Left kidney (tissue), 8 donors: ENCODE measurements around the gene CIAO1. TPM values are rescaled to one million over a fixed set of nuclear protein-coding genes. Genes with fewer than 3 reads are reported as not detected.
A peak's percentile ranks its signal among the peaks of the same experiment; 100 is the strongest.
"Not testable (repeated sequence)": the region's sequence is repeated elsewhere in the genome, so short reads cannot be mapped to it uniquely, and the experiment has no call there.

ENCODE experiments used
- DNase-seq: peaks from one replicate; pipeline ENCODE4 v3.0.0-alpha.2; 2013
- long read RNA-seq, 8 donors: transcript quantifications; one replicate each; lab custom pipeline, GENCODE V29; 2026
- polyA plus RNA-seq: library from polyadenylated mRNA; unstranded; fragments of 120-200 nt; gene quantifications from one replicate; pipeline ENCODE4 v1.2.1, GENCODE V29; 2013; ENCODE audit not compliant: insufficient read length

The CIAO1 gene
- polyA plus RNA-seq: 83.6 TPM
- long read RNA-seq, donor 1, transcript CIAO1-203 (7 exons, 1,533 nt): major isoform, 32 of 251 reads
- long read RNA-seq, donor 1, partial matches to known transcripts: 218 of 251 reads
- long read RNA-seq, donor 1, other reads (novel, unspliced or antisense): 0 of 251 reads
- long read RNA-seq, donor 2, transcript CIAO1-203 (7 exons, 1,533 nt): major isoform, 19 of 88 reads
- long read RNA-seq, donor 2, partial matches to known transcripts: 69 of 88 reads
- long read RNA-seq, donor 2, other reads (novel, unspliced or antisense): 0 of 88 reads
- long read RNA-seq, donor 3, transcript CIAO1-203 (7 exons, 1,533 nt): major isoform, 28 of 36 reads
- long read RNA-seq, donor 3, partial matches to known transcripts: 7 of 36 reads
- long read RNA-seq, donor 3, other reads (novel, unspliced or antisense): 0 of 36 reads
- long read RNA-seq, donor 4, partial matches to known transcripts: 0 of 1 reads
- long read RNA-seq, donor 4, other reads (novel, unspliced or antisense): 0 of 1 reads
- long read RNA-seq, donor 5, transcript CIAO1-203 (7 exons, 1,533 nt): major isoform, 44 of 277 reads
- long read RNA-seq, donor 5, partial matches to known transcripts: 220 of 277 reads
- long read RNA-seq, donor 5, other reads (novel, unspliced or antisense): 11 of 277 reads
- long read RNA-seq, donor 6, transcript CIAO1-203 (7 exons, 1,533 nt): major isoform, 34 of 264 reads
- long read RNA-seq, donor 6, partial matches to known transcripts: 230 of 264 reads
- long read RNA-seq, donor 6, other reads (novel, unspliced or antisense): 0 of 264 reads
- long read RNA-seq, donor 7, transcript CIAO1-203 (7 exons, 1,533 nt): major isoform, 42 of 346 reads
- long read RNA-seq, donor 7, partial matches to known transcripts: 293 of 346 reads
- long read RNA-seq, donor 7, other reads (novel, unspliced or antisense): 11 of 346 reads
- long read RNA-seq, donor 8, transcript CIAO1-203 (7 exons, 1,533 nt): major isoform, 8 of 8 reads
- long read RNA-seq, donor 8, partial matches to known transcripts: 0 of 8 reads
- long read RNA-seq, donor 8, other reads (novel, unspliced or antisense): 0 of 8 reads

DNA sequence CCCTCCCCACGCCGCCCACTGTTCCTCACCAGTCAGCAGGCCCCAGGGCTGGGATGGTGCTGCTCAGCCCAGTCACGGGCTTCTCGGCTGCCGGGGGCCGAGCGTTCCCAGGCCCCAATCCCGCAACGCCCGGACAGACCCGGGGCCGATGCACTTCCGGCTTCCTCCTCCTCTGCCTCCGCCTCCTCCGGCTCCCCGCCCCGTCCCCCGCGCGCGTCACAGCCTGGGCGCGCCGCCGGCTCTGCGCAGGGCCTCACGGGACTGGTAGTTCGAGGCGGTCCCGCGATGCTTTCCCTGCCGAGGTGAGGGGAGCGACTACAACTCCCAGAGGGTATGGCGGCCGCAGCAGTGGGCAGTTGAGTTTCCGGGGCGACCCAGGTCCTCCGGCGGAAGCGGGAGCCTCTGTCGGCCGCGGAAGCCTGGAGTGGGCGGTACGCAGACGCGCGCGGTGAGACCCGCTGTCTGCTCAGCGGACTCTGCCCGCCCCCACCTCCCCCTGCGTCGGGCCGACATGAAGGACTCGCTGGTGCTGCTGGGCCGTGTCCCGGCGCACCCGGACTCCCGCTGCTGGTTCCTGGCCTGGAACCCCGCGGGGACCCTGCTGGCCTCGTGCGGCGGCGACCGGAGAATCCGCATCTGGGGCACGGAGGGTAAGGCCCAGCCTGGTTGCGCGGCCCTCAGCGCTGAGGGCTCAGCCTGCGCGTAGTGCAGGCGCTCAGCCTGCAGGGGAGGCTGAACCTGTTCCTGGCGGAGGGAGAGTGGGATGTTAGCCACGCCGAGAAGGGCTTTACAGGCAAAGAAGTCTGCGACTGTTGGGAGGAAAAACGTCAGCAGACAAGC is at the start of gene CIAO1, which contains the start of gene TMEM127:
Gene CIAO1, plus strand, starts transcription at position 386 of the 840 bp plus-strand sequence. Its CDS starts 126 bp downstream, at position 512.
Gene TMEM127, minus strand, starts transcription at position 158 of the 840 bp plus-strand sequence. CDS start 616 bp downstream, outside the sequence.
- peak; percentile 97 for DNase-seq

DNA sequence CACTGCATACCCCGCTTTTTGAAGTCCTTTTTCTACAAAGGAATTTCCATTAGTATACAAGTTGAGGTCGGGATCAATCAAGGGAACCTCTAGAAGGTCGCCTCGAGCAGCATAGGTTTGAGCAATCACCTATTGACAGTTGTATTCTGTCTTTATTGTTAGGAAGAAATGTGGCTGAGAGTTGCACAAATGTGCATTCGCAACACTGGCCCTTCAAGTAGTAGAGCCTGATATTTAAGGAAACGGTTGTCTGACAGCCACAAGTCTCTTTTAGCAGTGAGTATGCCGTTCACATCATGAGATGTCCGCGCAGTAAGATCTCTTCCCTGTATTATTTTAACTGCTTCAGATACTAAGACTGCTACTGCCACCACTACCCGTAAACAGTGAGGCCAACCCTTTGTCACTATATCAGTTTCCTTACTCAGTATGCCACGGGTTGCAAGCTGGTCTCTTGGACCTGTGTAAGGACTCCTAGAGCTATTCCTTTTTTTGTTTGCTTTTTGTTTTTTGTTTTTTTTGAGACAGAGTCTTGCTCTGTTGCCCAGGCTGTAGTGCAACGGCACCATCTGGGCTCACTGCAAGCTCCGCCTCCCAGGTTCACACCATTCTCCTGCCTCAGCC is 47.4 kb upstream of the CIAO1 start:
- DNase-seq: no peak

DNA sequence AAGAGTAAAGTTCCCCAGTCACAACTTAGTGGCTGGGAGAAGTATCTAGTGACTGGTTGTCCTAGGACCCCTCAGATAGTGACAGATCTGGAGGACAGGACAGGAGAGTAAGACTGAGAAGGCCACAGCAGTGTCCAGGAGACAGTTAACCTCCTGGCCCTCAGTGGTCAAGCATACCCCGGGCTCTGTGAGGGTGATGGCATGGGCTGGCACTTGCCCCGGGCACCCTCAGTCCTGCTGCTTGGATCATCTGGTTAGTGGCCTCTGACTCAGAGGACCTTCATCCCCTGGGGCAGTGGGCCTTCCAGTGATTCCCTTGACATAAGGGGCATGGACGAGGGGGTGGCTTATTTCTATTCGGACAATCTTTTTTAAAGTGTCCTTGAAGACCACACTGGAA is 46.1 kb upstream of the CIAO1 start:
- not testable (repeated sequence) for DNase-seq

DNA sequence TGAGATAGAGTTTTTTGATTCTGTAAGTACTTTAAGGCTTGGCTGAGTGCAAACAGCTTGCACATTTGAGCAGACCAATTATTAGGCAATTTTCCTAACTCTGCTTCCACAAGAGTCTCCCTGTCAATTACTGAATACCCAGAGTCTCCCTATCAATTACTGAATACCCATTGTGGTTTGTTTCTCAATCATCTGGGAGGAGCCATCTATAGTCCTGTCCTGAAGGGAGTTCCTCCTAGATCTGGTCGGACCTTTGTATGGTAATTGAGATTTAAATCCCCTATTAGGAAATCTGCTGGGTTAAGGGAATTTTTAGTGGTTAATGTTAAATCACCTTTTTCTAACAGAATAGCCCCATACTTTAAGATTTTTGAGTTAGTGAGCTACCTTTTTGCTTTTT is 44.9 kb upstream of the CIAO1 start:
- not testable (repeated sequence) for DNase-seq

DNA sequence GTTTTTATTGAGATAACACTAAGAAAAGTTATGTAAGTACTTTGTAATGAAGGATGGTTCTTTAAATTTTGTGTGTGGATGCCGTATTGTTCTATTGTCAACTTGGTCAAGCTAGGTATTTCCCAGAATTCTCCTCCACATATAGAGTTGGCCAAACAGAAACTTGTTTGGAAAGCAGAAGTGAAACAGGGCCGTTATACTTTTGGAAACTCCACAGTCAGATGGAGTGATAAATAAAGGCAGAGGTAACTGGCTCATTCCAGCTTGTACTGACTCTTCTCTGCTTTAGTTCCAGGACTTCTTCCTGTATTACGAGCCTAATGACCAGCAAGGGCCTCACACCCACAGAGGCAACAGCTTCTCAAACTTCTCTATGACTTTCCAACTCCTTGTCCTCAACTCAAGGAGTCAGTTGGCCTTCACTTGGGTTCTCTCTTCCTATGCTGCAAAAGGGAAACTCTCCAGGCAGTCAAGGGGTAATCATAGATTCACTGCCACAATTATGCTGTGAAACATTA is 41.0 kb upstream of the CIAO1 start:
- DNase-seq: no peak

DNA sequence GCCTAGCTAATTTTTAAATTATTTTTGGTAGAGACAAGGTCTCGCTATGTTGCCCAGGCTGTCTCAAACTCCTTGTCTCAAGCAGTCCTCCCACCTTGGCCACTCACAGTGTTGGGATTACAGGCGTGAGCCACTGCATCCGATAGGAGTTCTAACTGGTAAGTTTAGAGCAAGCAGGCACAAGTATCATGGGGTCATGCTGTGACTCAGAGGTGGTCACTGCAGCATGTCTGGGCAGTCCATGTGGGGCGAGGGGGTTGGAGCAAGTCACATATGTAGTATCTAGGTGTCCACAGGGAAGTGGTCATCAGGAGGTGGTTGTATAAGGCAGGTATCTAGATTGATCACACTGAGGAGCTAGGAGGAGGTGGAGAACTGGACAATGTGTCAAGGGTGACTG is 34.7 kb upstream of the CIAO1 start:
- no peak for DNase-seq

DNA sequence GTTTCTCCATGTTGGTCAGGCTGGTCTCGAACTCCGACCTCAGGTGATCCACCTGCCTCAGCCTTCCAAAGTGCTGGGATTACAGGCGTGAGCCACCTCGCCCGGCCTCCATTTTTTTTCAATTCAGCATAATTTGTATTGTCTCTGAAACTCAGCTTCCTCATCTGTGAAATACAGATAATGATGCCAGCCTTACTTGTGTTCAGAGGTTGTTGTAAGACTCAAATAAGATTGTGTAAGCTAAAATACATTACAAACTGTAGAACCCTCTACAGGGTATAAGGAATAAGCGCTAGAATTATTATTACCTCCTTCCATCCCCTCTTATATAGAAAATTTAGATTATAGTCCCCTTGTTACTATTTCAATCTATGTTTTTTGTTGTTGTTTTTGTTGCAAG is 32.6 kb upstream of the CIAO1 start:
- DNase-seq: no peak

DNA sequence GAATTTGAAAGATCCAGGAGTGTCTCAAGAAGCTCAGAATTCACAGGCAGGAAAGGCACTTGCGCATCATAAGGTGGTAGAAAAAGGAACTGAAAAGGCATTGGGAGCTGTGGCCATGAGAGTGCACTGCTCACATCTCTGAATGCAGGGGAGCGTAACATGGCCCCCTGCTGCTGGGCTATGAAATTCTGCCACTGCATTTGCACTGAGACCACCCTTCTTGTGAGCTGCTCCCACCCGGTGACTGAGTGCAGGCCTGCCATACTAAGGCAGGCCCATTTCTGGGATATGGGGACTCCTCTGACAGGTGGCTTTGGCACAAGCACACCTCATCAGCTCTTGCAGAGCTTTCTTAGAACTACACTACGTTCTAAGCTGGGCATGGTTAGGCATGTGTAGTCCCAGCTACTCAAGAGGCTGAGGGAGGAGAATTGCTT is 32.1 kb upstream of the CIAO1 start:
- DNase-seq: no peak

DNA sequence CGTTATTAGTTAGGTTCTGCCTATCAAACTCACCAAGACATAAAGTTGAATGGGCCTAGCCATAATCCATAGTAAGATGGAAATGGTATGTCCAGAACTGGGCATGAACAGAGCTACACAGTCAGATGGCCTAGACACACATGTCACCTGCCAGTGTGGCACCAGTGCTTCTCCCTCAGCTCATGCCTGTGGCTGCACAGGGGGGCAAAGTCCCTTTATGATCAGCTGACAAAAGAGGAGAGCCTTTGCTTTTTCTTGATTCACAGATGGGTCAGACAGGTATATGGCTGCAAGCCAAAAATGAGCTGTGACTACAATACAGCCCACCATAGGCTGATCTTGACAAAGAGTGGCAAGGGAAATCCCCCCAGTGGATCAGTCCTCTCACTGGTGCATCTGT is 29.1 kb upstream of the CIAO1 start:
- DNase-seq: no peak

DNA sequence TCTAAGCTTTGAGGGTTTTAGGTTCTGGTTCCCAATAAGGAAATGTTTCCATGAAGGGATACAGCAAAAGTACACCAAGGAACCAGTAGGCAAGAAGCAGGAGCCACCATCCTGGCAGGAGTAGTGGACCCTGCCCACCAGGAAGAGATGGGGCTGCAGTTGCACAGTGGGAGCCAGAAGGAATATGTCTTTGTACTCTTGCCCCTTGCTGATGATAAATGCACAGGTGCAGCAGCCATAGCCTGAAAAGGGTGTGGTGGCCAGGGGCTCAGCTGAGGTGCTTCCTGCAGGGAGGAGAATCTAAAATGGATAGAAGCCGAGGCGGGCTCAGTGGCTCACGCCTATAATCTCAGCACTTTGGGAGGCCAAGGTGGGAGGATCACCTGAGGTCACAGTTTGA is 27.8 kb upstream of the CIAO1 start:
- DNase-seq: no peak

DNA sequence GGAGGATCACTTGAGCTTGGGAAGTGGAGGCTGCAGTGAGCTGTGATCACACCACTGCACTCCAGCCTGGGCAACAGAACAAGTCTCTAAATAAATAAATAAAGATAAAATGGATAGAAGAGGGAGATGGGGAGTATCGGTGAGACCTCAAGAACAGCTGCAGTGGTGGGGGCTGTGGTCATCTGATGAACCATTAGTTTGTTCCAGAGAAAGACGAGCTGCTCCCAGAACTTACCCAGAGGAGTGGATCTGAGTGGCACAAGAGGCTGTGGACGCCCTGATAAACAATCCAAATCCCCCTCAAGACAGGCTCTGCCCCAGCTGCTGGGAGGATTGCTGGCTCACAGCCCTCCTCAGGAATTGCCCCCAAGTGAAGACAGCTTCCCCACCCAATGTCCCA is 26.9 kb upstream of the CIAO1 start:
- no peak for DNase-seq

DNA sequence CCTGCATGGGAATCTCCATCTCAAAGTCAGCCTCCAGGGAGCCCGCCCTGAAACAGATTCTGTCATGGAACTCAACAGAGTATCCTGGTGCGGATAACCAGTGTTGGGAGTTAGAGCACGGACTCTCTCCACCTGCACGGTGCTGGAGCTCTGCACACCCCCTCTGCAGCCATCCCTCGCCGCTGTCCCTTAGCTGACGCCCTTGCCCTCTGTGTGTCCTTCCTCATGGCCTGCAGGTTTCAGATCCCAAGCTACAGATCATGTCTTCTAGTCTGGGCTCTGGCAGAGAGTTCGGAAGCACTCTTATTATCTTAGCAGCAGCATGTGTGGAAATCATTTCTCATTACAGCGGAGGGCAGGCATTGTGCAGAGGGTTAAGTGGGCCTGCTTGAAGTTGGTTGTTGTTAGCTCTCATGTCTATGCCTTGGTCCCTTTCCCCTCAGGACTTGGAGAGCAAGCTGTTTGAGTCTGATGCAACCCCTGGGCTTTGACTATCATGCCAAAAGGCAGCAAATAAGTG is 26.2 kb upstream of the CIAO1 start:
- no peak for DNase-seq

DNA sequence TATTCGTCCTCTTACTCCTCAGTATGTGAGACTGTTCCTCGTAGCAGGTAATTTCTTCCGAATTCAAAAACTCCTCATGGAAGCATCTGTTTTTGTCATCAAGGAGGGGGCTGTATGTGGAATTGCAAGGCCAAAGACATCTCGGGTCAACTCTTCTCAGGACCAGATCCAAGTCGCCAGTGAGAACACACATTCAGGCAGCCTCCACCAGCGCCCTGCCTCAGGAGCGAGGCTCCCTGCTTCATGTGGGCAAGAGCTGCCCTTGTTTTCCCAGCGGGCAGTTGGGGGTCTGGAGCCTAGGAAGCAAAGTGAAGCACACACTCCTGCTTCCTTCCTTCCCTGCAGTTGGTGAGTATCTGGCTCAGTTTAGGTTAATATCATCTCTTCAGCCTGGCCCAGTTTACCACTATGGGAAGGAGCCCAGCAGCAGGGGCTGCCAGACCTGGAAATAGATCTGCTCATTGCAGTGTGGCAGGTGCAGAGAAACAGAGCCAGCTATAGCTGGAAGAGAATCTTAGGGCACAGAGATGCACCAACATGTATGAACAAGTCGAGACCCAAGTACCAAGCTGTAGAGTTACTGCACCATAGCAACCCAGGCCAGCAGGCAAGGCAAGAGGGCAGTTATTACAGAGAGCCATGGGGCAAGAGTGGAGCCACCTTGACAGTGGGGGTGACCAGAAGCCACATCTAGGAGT is 25.5 kb upstream of the CIAO1 start:
- no peak for DNase-seq

DNA sequence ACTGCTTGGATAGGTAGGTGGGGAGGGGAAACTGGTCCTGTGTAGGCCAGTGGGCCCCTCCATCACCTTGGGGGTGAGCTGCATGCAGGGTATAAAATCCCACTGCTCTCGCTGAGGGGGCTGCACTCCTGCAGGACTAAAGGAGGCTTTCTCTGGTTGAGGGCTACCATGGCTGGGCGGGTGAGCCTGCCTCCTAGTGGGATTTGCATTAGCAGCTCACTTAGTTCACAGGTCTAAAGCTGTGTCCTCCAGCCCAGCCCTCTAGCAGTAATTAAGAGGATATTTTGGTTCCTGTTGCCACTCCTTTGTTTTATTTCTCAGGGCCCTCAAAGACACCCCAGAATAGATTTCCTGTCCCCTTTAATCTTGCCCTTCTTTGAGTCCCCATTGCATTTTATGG is 24.8 kb upstream of the CIAO1 start:
- DNase-seq: no peak

DNA sequence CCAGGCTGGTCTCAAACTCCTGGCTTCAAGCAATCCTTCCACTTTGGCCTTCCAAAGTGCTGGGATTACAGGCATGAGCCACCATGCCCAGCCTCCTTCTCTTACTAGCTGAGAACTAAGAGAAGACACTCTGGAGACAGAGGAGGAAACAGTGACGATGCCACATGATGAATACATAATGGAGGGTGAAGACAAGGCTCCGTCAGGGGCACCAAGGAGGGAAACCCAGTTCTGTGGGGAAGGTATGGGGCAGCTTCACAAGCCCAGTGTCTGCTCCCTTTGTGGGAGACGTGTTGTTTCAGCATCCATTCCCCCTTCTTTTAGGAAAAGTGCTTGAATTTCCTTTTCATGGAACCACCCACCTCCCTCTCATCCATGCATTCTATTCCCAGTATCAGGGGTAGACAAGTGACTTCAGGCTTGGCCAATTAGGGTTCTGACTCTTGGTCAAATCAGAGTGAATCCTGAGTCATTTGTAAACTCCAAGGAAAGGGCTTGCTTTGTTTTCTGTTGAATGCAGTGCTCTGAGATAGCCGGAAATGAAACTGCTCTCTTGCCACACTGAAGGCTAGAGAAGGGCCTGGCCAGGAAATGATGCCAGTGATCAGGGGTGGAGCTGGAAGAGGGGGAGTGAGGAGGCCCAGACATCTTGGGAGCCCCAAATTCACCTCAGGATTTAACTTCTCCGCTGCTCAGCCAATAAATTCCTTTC is 24.0 kb upstream of the CIAO1 start:
- no peak for DNase-seq

DNA sequence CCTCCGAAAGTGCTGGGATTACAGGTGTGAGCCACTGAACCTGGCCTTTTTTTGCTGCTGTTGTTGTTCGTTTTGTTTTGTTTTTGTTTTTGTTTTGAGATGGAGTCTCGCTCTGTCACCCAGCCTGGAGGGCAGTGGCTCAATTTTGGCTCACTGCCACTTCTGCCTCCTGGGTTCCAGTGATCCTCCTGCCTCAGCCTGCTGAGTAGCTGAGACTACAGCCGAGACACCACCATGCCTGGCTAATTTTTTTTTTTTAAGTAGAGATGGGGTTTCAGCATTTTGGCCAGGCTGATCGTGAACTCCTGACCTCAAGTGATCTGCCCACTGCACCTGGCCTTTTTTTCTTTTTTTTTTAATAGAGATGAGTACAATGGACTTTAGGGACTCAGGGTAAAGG is 22.2 kb upstream of the CIAO1 start:
- no peak for DNase-seq

DNA sequence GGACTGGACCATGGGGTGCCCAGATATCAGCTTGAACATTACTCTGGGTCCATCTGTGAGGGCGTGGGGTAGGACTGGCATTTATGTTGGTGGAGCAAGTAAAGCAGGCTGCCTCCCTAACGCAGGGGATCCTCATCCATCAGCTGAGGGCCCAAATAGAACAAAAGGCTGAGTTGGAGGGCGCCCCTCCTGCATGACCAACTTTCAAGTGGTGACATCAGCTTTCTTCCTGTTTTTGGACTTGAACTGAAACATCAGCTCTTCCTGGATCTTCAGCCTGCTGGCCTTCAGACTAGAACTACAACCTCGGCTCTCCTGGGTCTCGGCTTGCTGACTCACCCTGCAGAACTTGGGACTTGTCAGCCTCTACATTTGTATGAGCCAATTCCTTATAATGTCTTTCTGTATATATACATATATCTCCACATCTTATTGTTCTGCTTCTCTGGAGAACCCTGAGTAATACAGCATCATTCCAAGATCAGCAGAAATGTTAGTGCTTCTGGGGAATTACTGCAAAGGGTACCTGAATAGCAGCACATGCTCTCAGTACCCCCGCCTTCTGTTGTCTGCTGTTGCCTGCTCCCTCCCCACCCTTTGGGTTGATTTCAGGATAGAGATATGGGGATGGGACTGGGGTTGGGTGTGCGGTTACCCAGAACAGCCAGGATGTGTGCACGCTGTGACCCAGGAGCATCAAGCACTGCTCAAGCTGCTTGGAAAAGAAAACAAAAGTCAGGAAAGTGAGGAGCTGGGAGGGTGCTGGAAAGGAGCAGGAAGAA is 20.2 kb upstream of the CIAO1 start:
- no peak for DNase-seq

DNA sequence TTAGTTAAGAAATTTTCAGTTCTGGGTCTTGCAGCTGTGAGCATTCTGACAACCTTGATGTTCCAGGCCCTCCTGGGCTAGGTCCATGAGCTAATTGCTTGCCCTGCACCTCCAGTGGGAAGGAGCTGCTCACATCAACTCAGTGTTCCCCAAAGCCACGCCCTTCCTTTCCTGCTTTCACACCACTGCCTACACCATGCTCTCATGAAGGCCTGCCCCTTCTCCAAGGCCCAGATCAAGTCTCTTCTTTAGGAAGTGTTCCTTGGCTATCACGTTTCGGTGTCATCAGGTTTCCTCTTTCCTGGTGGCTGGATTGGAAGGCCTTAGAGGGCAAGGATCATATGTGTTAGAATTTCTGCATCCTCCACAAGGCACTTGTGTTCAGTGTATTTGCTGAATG is 19.0 kb upstream of the CIAO1 start:
- no peak for DNase-seq

DNA sequence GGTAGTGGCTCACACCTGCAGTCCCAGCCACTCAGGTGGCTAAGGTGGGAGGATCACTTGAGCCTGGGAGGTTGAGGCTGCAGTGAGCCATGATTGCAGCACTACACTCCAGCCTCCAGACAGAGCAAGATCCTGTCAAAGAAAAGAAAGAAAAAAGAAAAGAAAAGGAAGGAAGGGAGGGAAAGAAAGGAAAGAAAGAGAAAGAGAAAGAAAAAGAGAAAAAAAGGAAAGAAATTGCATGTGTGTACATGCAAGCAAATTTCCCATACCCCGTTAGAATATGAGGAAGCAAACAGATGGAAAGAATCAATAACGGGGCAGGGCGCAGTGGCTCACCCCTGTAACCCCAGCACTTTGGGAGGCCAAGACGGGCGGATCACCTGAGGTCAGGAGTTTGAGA is 18.1 kb upstream of the CIAO1 start:
- DNase-seq: no peak
